Measurements from ENCODE around the gene FGD6. TPM values are rescaled to one million over a fixed set of nuclear protein-coding genes. Genes with fewer than 3 reads are reported as not detected.

FGD6 gene
- total RNA-seq, 2 experiments from 2014 or later: 5.6 to 7.8 TPM

DNA sequence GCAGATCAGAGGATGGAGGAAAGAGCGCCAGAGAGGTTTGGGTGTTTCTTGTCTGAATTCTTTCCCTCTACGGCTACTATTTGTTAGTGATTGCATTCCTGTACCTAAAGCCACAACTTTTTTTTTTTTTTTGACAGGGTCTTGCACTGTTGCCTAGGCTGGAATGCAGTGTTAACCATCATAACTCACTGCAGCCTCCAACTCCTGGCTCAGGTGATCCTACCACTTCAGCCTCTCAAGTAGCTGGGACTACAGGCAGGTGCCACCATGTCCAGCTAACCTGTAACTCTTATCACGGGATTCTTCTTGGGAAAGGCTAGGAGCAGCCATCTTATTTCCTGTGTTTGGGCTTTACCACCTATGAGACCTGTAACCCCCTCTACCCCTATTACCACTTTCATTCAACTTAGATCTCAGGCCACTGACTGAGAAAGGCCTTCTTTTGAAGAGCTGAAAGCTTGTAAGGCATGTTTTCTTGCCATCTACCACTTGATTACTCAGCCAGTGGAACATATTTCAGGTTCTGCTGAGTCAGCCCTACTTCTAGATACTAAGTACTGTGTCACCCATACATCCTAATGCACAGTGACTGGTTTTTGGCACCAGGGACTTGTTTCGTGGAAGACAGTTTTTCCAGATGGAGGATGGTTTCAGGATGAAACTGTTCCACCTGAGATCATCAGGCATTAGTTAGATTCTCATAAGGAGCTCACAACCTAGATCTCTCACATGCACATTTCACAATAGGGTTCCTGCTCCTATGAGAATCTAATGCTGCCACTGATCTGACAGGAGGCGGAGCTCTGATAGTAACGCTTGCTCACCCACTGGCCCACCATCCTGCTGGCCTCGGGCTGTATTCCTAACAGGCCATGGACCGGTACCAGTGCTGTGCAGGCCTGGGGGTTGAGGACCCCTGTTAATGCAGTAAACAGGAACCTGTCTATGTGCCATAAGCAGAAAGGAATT is 7.2 kb upstream of the FGD6 start:
- H3K4me2 ChIP-seq (ENCODE audit: low read length): no peak overlapping the region
- intact Hi-C loops (cut with micrococcal nuclease; ENCODE audit: unreplicated experiment): no loop called here
- CTCF ChIA-PET (ENCODE audit: unreplicated experiment): interaction anchor here (0.6 kb wide), 1 partner anchor 25 kb away, joined by 4 read pairs; no protein-coding TSS in a partner anchor

GRCh38 chr12:95220726-95221125 is 3.5 kb upstream of the FGD6 start:
- no TSS peak for BruUV-seq (replicated peaks)
- TF ChIP-seq CTCF (conservative IDR thresholded peaks at IDR 0.05; ENCODE audit: low read length) (no peak), EZH2phosphoT487 (IDR thresholded peaks at IDR 0.05; ENCODE audit: borderline replicate concordance, low read depth, low read length) (no peak)
- no peak overlapping the region for H2AFZ ChIP-seq (ENCODE audit: low read length)
- no peak overlapping the region for H3K27ac ChIP-seq (ENCODE audit: low read depth, low read length, poor library complexity, severe bottlenecking)
- H3K9me3 ChIP-seq (ENCODE audit: low read length): peaks cover 4% of the 10 kb centered on the region; the same call in 1 of the 2 replicates
- H3K4me2 ChIP-seq (ENCODE audit: low read length): peak overlapping the region; percentile 86; the same call in 1 of the 2 replicates
- peaks cover 49% of the 10 kb centered on the region for H3K36me3 ChIP-seq (ENCODE audit: insufficient read depth, low read length)
- peaks cover 13% of the 10 kb centered on the region for H3K4me1 ChIP-seq (ENCODE audit: insufficient read depth, low read length, poor library complexity, severe bottlenecking)
- H3K79me2 ChIP-seq (ENCODE audit: insufficient read depth, low read depth, low read length): peaks cover 92% of the 10 kb centered on the region
- CTCF ChIA-PET (ENCODE audit: unreplicated experiment): no interaction called here
- H3K4me3 ChIP-seq (ENCODE audit: low read depth, low read length, poor library complexity, severe bottlenecking): no peak overlapping the region
- DNase-seq (ENCODE audit: low spot score): no peak
- intact Hi-C loops (cut with micrococcal nuclease; ENCODE audit: unreplicated experiment): no loop called here
- POLR2A ChIA-PET: interaction anchor here (1.3 kb wide), 1 partner anchor 31 kb away, joined by 3 read pairs; no protein-coding TSS in a partner anchor
- H4K20me1 ChIP-seq (ENCODE audit: insufficient read depth, low read length): peaks cover 3% of the 10 kb centered on the region; the same call in 1 of the 2 replicates
- H3K9me2 ChIP-seq (ENCODE audit: insufficient read depth, low read length): no peaks in the 10 kb centered on the region

More for the DNA sequence above, 7.2 kb upstream of the FGD6 start:
- peaks cover 4% of the 10 kb centered on the region; the same call in 1 of the 2 replicates for H3K9me3 ChIP-seq (ENCODE audit: low read length)
- BruUV-seq (replicated peaks): no TSS peak
- peaks cover 9% of the 10 kb centered on the region; the same call in 1 of the 2 replicates for H4K20me1 ChIP-seq (ENCODE audit: insufficient read depth, low read length)
- TF ChIP-seq EZH2phosphoT487 (IDR thresholded peaks at IDR 0.05; ENCODE audit: borderline replicate concordance, low read depth, low read length) (no peak), CTCF (conservative IDR thresholded peaks at IDR 0.05; ENCODE audit: low read length) (no peak)
- no peak overlapping the region for H3K4me3 ChIP-seq (ENCODE audit: low read depth, low read length, poor library complexity, severe bottlenecking)
- H2AFZ ChIP-seq (ENCODE audit: low read length): no peak overlapping the region
- H3K36me3 ChIP-seq (ENCODE audit: insufficient read depth, low read length): peaks cover 66% of the 10 kb centered on the region
- peaks cover 99% of the 10 kb centered on the region for H3K79me2 ChIP-seq (ENCODE audit: insufficient read depth, low read depth, low read length)
- H3K4me1 ChIP-seq (ENCODE audit: insufficient read depth, low read length, poor library complexity, severe bottlenecking): peaks cover 20% of the 10 kb centered on the region
- no peak overlapping the region for H3K27ac ChIP-seq (ENCODE audit: low read depth, low read length, poor library complexity, severe bottlenecking)
- POLR2A ChIA-PET: interaction anchor here (1.6 kb wide), 1 partner anchor 22 kb away, joined by 3 read pairs; no protein-coding TSS in a partner anchor
- no peaks in the 10 kb centered on the region for H3K9me2 ChIP-seq (ENCODE audit: insufficient read depth, low read length)
- DNase-seq (ENCODE audit: low spot score): no peak
